HG03378 (cell line): ENCODE measurements around the gene PBRM1.

ENCODE experiments used
- ATAC-seq: cut with Tn5 transposase; IDR thresholded peaks from one replicate; pipeline ENCODE4 v1.9.1; 2021; ENCODE audit warnings: mild to moderate bottlenecking, moderate library complexity; ENCODE audit not compliant: unreplicated experiment

Gene PBRM1

DNA sequence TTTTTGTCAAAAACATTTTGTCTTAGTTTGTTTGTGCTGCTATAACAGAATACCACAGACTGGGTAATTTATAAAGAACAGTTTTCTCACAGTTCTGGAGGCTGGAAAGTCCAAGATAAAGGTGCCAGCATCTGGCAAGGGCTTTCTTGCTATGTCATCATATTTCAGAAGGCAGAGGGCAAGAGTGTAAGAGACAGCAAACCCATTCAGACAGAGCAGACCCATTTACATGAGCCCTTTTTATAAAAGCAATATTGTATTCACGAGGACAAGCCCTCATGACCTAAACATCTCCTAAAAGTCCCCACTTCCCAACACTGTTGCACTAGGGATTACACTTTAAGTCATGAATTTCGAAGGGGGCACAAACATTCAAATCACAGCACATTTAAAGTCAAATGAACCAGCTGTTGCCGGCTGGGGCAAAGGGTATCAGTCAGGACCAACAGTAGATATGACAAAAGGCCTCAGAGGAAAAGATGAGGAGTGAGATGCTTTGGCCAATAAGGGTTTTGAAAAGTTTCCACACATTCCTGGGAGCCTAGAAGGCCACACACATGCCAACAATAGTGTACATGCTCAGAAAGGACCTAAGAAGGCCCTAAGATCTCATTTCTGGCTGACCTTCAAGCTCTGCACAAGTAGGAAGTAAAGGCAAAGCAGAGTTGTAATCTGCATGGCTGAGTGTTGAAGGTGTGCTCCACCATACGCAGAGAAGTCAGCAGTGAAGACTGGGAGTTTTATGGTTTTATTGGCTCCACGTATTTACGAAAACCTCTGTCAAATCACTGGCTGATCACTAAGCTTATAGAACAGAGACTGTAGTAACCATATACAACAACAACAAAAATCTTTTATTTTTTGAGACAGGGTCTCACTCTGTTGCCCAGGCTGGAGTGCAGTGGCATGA, 111.4 kb downstream of the PBRM1 start:
- ATAC-seq: no peak

DNA sequence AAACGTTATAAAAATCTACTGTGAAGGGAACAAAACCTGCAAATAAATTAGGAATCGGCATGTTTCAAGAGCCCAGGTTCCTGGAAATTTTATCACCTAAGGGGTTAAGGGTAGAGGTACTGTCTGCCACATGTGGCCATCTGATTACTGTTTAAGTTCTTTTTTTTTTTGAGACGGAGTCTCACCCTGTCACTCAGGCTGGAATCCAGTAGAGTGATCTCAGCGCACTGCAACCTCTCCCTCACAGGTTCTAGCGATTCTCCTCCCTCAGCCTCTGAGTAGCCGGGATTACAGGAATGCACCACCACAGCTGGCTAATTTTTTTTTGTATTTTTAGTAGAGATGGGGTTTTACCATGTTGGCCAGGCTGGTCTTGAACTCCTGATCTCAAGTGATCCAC, 113.5 kb downstream of the PBRM1 start:
- no peak for ATAC-seq

DNA sequence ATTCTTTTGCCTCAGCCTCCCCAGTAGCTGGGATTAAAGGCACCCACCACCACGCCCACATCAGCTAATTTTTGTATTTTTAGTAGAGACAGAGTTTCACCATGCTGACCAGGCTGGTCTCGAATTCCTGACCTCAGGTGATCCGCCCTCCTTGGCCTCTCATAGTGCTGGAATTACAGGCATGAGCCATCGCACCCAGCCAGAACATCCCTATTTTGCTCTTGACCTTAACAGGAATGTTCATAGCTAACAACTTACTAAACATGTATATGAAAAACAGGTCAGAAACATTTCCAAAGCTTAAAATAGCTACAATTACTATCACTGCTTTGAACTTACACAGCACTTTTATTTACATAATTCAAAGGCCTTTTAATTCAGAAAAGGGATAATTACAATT, 115.6 kb downstream of the PBRM1 start:
- no peak for ATAC-seq

DNA sequence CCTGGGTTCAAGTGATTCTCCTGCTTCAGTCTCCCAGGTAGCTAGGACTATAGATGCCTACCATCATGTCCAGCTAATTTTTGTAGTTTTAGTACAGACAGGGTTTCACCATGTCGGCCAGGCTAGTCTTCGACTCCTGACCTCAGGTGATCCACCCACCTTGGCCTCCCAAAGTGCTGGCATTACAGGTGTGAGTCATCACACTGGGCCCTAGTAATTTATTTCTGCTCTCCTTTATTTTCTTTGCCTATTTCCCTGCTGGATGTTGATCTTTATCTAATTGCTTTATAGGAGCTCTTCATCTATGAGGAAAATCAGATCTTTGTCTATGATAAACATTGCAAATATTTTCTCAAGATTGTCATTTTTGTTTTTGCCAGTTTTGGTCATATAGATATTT, 117.6 kb downstream of the PBRM1 start:
- ATAC-seq: no peak

DNA sequence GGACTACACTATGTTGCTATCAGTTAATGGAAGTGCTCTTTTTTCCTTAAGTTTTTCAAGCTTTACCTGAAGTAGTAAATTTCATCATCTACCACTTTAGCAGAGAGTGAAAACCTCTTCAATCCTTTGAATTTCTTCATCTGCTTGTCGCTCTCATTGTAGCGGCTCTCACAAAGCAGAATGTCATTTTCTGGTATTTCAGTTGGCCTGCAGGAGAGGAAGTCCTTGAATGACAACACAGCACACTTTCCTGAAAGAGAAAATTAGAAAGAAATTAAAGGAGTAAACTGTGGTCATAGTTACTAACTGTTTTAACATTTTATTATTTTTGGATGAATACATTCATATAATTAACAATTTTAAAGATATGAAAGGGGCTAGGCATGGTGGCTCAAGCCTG, 121.7 kb downstream of the PBRM1 start:
- ATAC-seq: no peak

DNA sequence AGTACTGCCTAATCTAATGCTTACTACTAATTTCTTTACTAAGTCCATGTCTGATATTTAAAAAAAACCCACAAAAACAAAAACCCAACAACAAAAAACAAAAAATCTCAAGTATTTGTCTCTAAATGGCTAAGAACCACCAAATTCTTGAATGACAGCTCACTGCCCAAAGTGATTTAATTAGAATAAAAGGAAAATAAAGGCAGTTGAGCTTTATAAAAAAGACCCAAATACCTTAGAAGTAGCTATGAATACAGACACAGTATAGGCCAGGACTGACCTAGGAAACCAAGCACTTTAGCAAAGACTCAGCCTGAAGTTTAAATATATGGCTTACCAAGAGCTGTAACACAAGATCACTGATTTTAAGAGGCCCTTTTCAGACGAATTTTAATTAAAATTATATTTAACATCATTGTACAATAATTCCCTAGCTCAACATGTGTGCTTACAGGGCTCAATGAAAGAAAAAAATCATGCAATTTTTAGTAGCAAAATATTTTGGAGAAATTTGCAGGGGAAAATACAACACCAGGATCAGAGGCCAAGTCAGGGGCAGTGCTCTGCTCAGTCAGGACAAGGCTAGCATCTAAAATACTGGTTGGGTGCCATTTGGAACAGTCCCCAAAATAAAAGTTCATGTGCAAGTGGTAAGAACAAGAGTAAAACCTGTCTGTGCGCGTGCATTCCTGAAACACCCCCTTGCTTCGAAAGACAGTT, 124.5 kb downstream of the PBRM1 start:
- no peak for ATAC-seq

DNA sequence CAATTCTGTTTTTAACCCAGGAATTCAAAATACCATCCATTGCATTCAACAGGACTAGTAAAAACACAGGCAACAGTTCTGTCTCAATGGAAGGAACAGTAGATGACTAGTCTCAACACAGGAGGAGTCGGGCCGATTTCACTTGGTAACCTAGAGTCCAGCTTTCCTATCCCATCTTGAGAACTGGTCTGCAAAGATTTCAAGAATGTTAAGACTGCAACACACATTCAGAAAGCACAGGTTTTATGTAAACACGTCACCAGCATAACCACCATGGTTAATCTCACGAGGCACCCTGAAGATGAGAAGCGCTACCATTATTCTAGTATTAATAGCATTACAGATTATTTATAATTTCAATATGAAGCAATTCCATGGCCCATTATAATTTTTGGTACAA, 127.3 kb downstream of the PBRM1 start:
- ATAC-seq: no peak

DNA sequence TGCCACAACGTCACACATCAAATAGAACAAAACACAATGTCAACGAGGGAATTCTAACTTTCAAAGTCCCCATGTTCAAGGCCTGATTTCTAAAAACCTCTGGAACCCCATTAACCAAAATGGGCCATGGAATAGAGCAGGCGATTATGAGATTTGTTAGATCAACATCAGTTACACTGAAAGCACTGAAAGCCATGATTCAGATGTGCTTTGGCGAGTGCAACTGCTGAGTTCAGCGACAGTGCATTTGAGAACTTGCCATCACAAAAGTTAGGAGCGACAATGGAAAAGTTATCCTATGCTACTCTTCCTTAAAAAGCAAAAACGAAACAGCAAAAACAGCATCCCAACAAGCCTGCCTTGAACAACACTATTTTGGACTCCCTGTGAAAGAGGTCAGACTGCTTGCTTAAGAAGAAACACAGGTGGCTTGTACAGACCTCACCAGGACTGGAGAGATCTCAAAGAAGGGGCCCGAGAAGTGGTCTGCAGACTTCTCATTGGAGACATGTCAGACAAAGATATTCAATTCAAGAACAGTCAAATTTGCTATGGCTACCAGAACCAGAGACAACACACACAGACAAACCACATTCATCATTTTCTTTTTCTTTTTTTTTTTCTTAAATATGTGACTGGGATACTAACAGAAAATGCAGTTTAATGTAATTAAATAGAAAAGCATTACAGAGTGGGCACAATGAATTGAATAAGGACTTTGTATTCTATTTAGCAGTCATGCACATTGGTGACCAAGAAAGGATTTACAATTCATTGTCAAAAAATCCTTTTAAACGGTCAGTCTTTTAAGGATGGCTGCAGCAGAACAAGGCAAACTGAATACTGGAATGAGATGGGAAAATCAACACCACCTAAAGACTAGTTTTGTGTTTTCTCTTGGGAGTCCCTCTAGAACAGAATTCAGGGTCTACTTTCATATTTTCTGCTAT, 128.4 kb downstream of the PBRM1 start:
- ATAC-seq: no peak

DNA sequence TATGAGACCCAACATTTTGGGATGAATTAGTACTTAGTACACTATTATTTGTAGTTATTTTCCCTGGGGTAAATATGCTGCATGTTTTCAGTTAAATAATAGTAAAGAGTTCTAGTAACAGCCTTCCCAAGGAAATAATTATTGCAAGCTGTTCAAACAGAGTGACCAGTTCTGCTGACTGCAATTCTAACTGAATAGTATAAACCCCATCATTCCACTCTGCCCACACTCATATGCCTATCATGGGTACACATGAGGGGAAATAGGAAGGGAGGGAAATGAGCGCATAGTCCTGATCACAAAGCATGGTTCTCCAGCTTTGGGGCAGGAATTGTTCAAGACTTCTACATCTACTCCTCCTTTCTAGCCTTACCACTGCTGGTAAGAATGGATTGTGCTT, 130.7 kb downstream of the PBRM1 start:
- ATAC-seq: no peak

DNA sequence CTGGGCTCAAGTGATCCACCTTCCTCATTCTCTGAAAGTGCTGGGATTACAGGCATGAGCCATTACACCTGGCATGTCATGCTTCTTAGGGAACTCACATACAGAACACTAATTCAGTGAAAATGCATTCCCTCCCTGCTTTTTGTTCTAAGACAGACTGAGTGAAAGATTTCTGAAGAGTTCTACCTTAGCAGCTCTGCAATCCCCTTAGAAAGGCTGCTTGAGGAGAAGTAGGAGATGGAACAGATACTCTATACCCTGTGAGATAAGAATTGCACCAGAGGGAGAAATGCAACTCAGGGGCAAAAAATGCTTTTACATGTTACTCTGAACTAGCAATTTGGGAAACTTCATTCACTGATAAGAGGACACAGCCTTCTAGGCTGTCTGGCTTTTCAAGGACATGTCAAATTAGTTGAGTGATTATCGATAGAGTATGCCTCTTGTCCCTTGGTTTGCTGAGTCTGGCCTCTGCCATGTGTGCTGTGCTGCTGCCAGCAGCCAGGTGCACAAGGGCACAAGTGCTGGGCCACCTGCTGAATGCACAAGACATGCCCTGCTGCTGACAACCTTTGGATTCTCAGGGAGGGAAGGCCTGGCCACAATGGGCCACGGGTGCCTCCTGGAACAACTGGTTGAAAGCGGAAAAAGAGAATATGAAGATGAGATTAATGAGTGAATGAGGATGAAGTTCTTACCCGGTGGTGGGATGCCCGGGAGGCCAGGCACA, 131.5 kb downstream of the PBRM1 start:
- ATAC-seq: no peak

DNA sequence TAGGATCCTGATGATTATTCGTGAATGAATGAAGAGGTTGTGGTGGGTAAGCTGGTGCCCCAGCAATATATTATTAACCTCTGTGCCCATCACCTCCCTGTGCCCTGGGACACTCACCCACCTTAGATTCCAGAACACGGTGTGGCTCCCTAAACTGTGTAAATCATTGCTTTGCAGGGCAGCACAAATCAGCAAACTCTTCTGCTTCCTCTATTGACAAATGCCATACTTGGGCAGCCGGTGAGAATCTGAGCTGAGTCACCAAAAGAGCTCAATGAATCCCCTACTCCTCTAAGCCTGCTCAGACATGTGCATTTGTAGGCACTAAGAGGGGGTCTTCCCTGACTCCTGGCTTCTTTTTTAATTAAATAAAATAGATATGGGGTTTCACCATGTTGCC, 133.6 kb downstream of the PBRM1 start:
- no peak for ATAC-seq

DNA sequence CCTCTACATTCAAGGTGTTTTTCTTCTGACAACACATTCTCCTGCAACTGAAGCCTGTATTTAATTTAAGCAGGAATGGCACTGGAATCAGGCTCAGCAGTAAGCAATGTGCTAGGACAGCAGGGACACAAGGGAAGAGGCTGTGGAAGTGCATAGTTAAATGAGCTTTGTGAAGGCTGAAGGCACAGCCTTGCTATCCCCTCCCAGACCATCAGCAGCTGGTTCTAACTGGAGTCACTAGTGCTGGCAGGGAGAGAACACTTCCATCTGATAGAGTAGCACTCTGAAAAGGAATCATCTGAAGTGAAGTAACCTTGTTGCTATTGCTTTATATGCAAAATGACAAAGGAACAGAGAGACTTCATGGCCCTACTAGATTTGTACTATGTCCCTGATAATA, 134.6 kb downstream of the PBRM1 start:
- no peak for ATAC-seq

DNA sequence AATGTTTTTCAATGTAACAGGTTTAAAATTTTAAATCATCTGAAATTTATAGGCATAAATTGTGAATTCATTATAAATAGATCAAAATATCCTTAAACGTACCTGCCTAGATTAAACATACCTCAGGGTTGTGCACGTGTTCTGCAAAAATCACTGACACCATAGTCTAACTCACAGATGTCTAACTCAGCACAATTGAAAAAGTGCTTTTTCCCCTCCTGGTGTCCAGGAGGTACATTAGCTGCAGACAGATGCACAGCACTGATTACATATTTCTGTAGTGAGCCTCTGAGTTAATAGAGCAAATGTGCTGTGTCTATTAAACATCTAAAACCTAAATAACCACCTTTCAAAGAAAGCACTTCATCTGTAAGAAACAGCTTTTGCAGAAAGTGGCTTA, 138.6 kb downstream of the PBRM1 start:
- no peak for ATAC-seq

DNA sequence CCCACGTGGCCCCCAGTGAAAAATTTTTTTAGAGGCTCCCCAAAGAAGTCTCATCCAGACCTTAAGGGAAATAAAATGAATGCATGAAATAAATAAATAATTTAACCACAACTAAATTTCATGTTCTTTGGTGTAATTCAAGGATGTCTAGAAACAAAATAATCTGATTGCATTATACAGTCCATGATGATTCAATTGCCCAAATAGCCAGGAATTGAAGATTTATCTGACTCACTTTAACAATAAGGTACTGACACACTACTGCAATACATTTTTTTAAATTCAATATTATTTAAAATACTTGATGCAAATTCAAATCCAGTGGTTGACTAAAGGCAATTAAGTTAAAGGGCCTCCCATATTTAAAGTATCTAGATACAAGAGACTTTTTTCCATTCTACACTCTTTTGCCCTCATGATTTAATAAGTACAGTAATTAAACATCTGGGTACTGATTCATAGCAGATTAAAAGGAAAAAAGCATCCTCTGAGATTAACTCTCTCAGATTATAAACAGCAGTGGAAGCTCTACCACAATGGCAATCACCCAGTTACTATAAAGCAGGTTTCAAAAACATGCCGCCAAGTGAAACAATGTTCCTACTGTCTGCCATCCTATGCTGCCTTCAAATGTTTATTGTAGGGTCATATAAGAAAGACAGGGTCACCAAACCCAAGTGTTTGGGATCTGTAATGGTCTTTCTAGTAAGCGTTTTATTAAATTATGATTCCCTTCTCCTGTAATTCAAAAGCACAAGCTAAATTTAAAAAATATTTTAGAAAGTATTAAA, 139.4 kb downstream of the PBRM1 start:
- no peak for ATAC-seq

DNA sequence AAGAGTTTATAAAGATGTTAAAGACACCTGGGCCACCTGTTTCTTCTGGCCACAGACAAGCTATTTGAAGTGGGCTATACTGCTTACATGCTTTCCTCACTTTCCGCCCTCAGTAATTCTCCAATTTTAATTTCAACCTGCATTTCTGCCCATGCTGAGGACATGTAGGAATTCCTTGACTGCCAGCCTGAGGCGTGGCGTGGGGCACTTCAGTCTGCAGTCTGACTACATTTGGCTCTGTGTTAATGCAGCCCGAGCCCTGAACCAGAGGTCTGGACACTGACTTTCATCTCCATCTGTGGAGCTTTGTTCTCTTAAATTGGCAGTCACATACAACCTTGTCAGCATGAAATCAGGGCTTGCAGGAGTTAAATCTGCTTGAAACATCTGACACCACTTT, 140.8 kb downstream of the PBRM1 start:
- no peak for ATAC-seq

DNA sequence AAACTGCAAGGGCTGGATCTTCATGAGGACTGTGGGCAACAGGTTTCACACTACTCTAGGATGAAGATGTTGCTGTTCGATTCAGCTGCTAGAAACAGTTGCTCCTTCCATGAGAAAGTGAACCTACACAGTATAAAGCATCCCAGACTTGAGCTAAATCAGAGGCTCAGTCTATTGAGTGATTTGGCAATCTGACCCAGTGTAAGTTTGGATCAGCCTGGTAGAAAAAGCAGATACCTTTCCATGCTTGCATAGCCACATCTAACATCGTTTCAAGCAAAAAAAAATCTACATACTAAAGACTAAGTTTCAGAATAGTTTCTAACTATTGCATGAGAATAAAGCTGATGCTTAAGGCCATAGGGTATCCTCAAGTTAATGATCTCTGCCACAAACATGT, 144.7 kb downstream of the PBRM1 start:
- no peak for ATAC-seq

DNA sequence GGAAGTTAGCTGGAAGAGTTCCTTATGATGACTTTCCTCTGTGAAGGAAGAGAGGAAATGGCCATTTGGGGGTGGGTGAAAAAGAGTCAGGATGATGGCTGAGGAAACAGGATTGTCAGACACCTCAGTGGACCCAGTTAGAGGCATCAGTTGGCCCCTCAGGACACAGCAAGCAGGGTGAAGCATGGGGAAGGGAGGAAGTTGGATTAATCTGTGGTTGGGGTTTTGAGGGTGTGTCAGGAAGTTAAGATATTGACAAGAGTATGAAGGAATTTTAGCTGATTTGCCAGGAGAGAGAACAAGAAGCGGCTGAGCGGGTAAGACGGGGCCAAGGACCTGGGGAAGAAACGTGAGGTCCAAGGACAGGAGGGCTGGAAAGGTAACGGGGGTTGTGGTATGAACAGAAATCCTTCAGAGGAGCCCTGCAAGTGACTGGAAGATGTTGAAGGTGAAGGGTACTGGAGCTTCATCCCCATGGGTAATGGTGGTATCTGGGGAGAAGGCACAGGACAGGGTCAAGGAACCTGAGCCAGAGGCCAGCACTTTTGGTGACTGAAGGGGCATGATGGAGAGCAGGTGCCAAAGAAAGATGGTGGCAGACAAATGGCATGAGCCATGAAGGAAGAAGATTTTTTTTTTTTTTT, 146.6 kb downstream of the PBRM1 start:
- ATAC-seq: no peak

DNA sequence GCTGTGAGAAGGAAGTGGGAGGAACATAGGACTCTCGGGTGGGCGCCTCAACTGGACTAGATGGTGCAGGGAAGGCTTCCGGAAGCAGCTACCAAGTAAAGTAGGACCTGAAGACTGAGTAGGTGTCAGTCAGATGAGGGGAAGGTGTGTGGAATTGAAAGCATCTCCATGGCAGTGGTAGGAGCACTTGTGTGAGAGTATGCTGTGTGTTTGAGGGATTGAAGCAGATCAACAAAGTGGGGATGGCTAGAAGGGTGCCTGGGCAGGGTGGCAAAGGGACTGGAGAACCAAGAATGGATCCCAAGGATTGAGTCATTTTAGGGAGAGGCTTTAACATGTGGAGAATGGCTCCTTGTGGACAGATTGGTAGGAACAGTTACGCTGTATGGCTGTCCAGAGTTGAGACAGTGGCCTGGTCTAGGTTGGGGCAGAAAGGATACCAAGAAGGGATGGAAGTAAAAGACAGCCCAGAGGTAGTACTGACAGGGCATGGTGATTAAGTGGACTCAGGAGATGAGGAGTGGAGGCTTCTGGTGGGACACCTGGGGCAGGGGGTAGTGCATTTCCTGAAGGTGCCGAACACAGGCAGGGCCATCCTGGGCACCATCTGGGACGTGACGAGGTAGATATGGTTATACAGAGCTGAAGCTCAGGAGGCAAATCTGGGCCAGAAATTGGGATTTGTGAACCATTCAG, 147.8 kb downstream of the PBRM1 start:
- no peak for ATAC-seq

DNA sequence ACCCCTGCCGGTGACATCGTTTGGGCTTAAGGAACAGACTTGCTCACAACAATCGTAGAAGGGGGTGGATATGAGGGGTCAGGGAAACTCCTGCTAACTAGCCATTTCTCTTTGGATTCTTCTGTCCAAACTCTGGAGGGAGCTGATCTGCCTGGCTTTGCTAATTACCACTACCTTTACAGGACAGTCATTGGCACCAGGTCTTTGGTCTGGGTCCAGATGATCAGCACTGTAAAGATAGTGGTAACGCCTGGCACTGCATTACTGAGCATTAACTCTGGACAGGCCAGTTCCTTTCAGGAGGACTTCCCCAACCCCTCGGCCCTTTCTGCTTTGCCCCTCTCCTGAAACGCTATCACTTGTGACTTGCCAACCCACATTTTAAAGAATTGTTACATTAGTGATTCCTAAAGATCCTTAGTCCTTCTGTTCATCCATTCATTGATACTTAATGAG, 148.5 kb downstream of the PBRM1 start:
- ATAC-seq: no peak
